Osteoblast (primary cell): ENCODE data around the gene PTPN14. TPM values are rescaled to one million over a fixed set of nuclear protein-coding genes. Genes with fewer than 3 reads are reported as not detected.
A peak's percentile ranks its signal among the peaks of the same experiment; 100 is the strongest.

ENCODE experiments used
- DNase-seq: peaks from one replicate; pipeline ENCODE4 v3.0.0; 2011; ENCODE audit warnings: low spot score, mixed read lengths; ENCODE audit not compliant: insufficient read length; ENCODE audit errors: missing footprints
- H2AFZ ChIP-seq: 2 replicates; pipeline ENCODE4 v1.6.0; 2011; ENCODE audit warnings: mild to moderate bottlenecking, low read length
- H3K27ac ChIP-seq: 2 replicates; pipeline ENCODE4 v1.5.1; 2011; ENCODE audit warnings: mild to moderate bottlenecking, low read depth, low read length, moderate library complexity
- H3K27me3 ChIP-seq: 2 replicates; pipeline ENCODE4 v1.6.0; 2012; ENCODE audit warnings: mild to moderate bottlenecking, control low read depth, inconsistent platforms, low read length, moderate library complexity; ENCODE audit not compliant: insufficient read depth
- H3K36me3 ChIP-seq: 2 replicates; pipeline ENCODE4 v1.5.1; 2011; ENCODE audit warnings: mild to moderate bottlenecking, low read length, control low read depth, moderate library complexity; ENCODE audit not compliant: insufficient read depth
- H3K4me1 ChIP-seq: 2 replicates; pipeline ENCODE4 v1.5.1; 2011; ENCODE audit warnings: mild to moderate bottlenecking, low read length, control low read depth, moderate library complexity; ENCODE audit not compliant: insufficient read depth
- H3K4me2 ChIP-seq: 2 replicates; pipeline ENCODE4 v1.6.0; 2011; ENCODE audit warnings: mild to moderate bottlenecking, low read length; ENCODE audit not compliant: insufficient read depth
- H3K4me3 ChIP-seq: fragments of 200-600 bp; sonication (generic); 3 replicates; pipeline ENCODE4 v1.5.1; 2012; ENCODE audit warnings: mild to moderate bottlenecking, low read length, inconsistent platforms; ENCODE audit not compliant: insufficient read depth
- H3K79me2 ChIP-seq: 2 replicates; pipeline ENCODE4 v1.6.0; 2012; ENCODE audit warnings: mild to moderate bottlenecking, low read length, control low read depth, inconsistent platforms; ENCODE audit not compliant: insufficient read depth
- H3K9me3 ChIP-seq: 2 replicates; pipeline ENCODE4 v1.5.1; 2011; ENCODE audit warnings: low read depth, low read length, control low read depth
- H4K20me1 ChIP-seq: 2 replicates; pipeline ENCODE4 v1.6.0; 2012; ENCODE audit warnings: mild to moderate bottlenecking, low read length, control low read depth; ENCODE audit not compliant: insufficient read depth
- CTCF ChIP-seq: IDR thresholded peaks from 2 replicates; pipeline ENCODE4 v1.5.1; 2011; ENCODE audit warnings: mild to moderate bottlenecking, low read depth, low read length, moderate library complexity; ENCODE audit errors: extremely low read depth
- total RNA-seq: library from RNA; depleted of rRNA; stranded (reverse); fragments of >200 nt; gene quantifications from 2 replicates; pipeline ENCODE4 v1.2.3, GENCODE V29; 2012

The PTPN14 gene
- total RNA-seq, 1 donor = 131 TPM

GRCh38 chr1:214455971-214456867 is 95.2 kb downstream of the PTPN14 start:
- H3K27me3 ChIP-seq = no peaks in the 10 kb centered on the region
- H3K36me3 ChIP-seq = peaks cover 16% of the 10 kb centered on the region
- no peak for DNase-seq
- peak overlapping the region; percentile 89 for H3K27ac ChIP-seq
- peaks cover 75% of the 10 kb centered on the region for H3K4me1 ChIP-seq
- TF ChIP-seq CTCF = no peak
- H3K79me2 ChIP-seq = peaks cover 99% of the 10 kb centered on the region
- H4K20me1 ChIP-seq = no peaks in the 10 kb centered on the region
- H2AFZ ChIP-seq = no peak overlapping the region
- no peak overlapping the region for H3K4me3 ChIP-seq
- H3K9me3 ChIP-seq = no peaks in the 10 kb centered on the region
- H3K4me2 ChIP-seq = peak overlapping the region; percentile 64

GRCh38 chr1:214455479-214455878 is 95.9 kb downstream of the PTPN14 start:
- Histone ChIP-seq H3K79me2 (peaks cover 100% of the 10 kb centered on the region), H2AFZ (no peak overlapping the region), H3K4me2 (peak overlapping the region; percentile 64), H3K4me3 (peak overlapping the region; percentile 3), H3K27me3 (no peaks in the 10 kb centered on the region), H3K27ac (peak overlapping the region; percentile 89), H3K36me3 (peaks cover 21% of the 10 kb centered on the region), H3K4me1 (peaks cover 81% of the 10 kb centered on the region), H3K9me3 (no peaks in the 10 kb centered on the region), H4K20me1 (no peaks in the 10 kb centered on the region)
- DNase-seq = no peak
- TF ChIP-seq CTCF = no peak

- H2AFZ ChIP-seq = no peak overlapping the region
- no peak for DNase-seq
- H3K27ac ChIP-seq = peak overlapping the region; percentile 89
- peaks cover 79% of the 10 kb centered on the region for H3K4me1 ChIP-seq
- H3K79me2 ChIP-seq = peaks cover 95% of the 10 kb centered on the region
- H3K27me3 ChIP-seq = no peaks in the 10 kb centered on the region
- H3K4me3 ChIP-seq = peak overlapping the region; percentile 6
- peak overlapping the region; percentile 64 for H3K4me2 ChIP-seq
- no peaks in the 10 kb centered on the region for H3K9me3 ChIP-seq
- peaks cover 22% of the 10 kb centered on the region for H3K36me3 ChIP-seq
- no peak for TF ChIP-seq CTCF
- no peaks in the 10 kb centered on the region for H4K20me1 ChIP-seq
Observed at GRCh38 chr1:214454569-214455396, 96.6 kb downstream of the PTPN14 start.
